ENCODE measurements around the gene TSFM. TPM values are rescaled to one million over a fixed set of nuclear protein-coding genes. Genes with fewer than 3 reads are reported as not detected.
A peak's percentile ranks its signal among the peaks of the same experiment; 100 is the strongest.

TSFM gene
- total and polyA plus RNA-seq, 2 of the 13 experiments (the other 11 are each of a cell fraction or from before 2014, with no cell fraction given) = 29.8 to 68.3 TPM

GRCh38 chr12:57782608-57783465, at the start of gene TSFM (continued):
- TF ChIP-seq REST (IDR thresholded peaks at IDR 0.05; ENCODE audit: borderline replicate concordance in 1 of 2, low read depth in 1 of 2, low read length in 2 of 2) (peak in 1 of 2 experiments; percentile 78; a peak in 2 of 4 replicates), IKZF1 (IDR thresholded peaks at IDR 0.05) (no peak), THAP9 (CRISPR knock-in tag; IDR thresholded peaks at IDR 0.05; ENCODE audit: borderline replicate concordance) (peak; percentile 86), ZNF10 (CRISPR knock-in tag; IDR thresholded peaks at IDR 0.05; ENCODE audit: borderline replicate concordance, low read depth) (no peak), HNRNPH1 (optimal IDR thresholded peaks at IDR 0.05; ENCODE audit: low read depth, low read length) (peak; percentile 23), HMGXB3 (CRISPR knock-in tag; IDR thresholded peaks at IDR 0.05; ENCODE audit: borderline replicate concordance) (peak; percentile 66; the same call in 1 of the 2 replicates), SNAPC5 (CRISPR knock-in tag; IDR thresholded peaks at IDR 0.05; ENCODE audit: borderline replicate concordance) (no peak), KLF6 (CRISPR knock-in tag; IDR thresholded peaks at IDR 0.05) (peak; percentile 86), ZNF558 (CRISPR knock-in tag; IDR thresholded peaks at IDR 0.05; ENCODE audit: borderline replicate concordance) (0 out of 2 replicates have a peak, but pooled peaks have one; percentile 45), ZNF891 (CRISPR knock-in tag; IDR thresholded peaks at IDR 0.05) (no peak), RFX5 (IDR thresholded peaks at IDR 0.05; ENCODE audit: low read depth, low read length) (no peak), SMAD1 (CRISPR knock-in tag; IDR thresholded peaks at IDR 0.05; ENCODE audit: borderline replicate concordance, low read depth) (0 out of 2 replicates have a peak, but pooled peaks have one; percentile 70), ZSCAN9 (CRISPR knock-in tag; IDR thresholded peaks at IDR 0.05; ENCODE audit: borderline replicate concordance) (peak; percentile 51; the same call in 1 of the 2 replicates), MED8 (CRISPR knock-in tag; IDR thresholded peaks at IDR 0.05; ENCODE audit: insufficient replicate concordance) (no peak), ZNF362 (CRISPR knock-in tag; IDR thresholded peaks at IDR 0.05; ENCODE audit: borderline replicate concordance) (no peak; the same call in 1 of the 2 replicates)
